GM12865 (cell line): ENCODE measurements around the gene LILRB2.
"Not testable (repeated sequence)": the region's sequence is repeated elsewhere in the genome, so short reads cannot be mapped to it uniquely, and the experiment has no call there.

Experiments used
- DNase-seq: peaks from one replicate; pipeline ENCODE4 v3.0.0; 2010; ENCODE audit warnings: low read depth
- H3K4me3 ChIP-seq: 2 replicates; pipeline ENCODE4 v1.5.1; 2011; ENCODE audit warnings: mild to moderate bottlenecking, low read depth, low read length, control low read depth
- TF ChIP-seq, protein P1 (sequence below): IDR thresholded peaks from 2 replicates; pipeline ENCODE4 v1.5.1; 2011; ENCODE audit warnings: low read length, control low read depth, low read depth, inconsistent platforms; ENCODE audit not compliant: insufficient read depth; ENCODE audit errors: missing control alignments

The LILRB2 gene

DNA sequence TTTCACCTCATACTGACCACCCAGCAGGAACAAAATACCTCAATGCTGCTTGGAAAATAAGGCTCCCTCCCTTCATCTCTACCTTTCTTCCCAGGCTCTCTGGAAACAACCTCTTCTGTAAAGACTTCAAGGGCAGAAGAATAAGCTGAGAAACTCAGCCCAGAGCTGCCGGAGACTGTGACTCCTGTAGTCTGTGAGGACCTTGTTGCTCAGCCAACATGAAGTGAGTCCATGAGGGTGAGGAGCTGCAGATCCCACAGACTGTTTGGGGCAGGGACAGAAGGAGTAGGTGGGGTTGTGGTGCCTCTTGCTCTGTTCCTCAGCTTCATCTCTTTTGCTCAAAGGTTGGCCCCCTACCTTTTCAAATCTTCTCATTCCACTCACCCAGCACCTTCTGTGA is 24.2 kb upstream of the LILRB2 start:
- DNase-seq = no peak
- H3K4me3 ChIP-seq = no peak overlapping the region
- TF ChIP-seq, protein P1, sequence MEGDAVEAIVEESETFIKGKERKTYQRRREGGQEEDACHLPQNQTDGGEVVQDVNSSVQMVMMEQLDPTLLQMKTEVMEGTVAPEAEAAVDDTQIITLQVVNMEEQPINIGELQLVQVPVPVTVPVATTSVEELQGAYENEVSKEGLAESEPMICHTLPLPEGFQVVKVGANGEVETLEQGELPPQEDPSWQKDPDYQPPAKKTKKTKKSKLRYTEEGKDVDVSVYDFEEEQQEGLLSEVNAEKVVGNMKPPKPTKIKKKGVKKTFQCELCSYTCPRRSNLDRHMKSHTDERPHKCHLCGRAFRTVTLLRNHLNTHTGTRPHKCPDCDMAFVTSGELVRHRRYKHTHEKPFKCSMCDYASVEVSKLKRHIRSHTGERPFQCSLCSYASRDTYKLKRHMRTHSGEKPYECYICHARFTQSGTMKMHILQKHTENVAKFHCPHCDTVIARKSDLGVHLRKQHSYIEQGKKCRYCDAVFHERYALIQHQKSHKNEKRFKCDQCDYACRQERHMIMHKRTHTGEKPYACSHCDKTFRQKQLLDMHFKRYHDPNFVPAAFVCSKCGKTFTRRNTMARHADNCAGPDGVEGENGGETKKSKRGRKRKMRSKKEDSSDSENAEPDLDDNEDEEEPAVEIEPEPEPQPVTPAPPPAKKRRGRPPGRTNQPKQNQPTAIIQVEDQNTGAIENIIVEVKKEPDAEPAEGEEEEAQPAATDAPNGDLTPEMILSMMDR = no peak

GRCh38 chr19:54302257-54302656 is 21.3 kb upstream of the LILRB2 start:
- DNase-seq = no peak
- TF ChIP-seq, protein P1 = no peak
- H3K4me3 ChIP-seq = no peak overlapping the region

- DNase-seq = no peak
- TF ChIP-seq, protein P1 = no peak
- H3K4me3 ChIP-seq = no peak overlapping the region
Observed at GRCh38 chr19:54299515-54299914, 18.6 kb upstream of the LILRB2 start.

DNA sequence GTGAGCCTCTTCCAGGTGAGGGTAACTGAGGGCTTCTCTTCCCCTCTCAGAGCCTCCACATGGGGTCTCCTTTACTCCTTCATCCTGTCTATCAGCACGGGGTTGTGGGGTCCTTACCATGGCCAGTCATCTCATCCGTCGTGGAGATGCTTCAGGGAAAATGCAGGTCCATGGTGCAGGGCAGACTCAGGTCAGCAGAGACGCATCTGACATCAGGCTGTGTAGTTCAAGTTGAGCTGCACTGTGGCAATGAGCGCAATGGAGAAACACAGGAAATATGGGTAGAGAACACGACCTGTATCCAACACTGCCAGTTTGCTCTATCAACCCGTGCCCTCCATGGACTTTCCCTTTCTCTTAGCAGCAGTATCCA is 18.2 kb upstream of the LILRB2 start:
- DNase-seq = no peak
- TF ChIP-seq, protein P1 = no peak

GRCh38 chr19:54298357-54299125 is 17.6 kb upstream of the LILRB2 start:
- TF ChIP-seq, protein P1 = no peak
- H3K4me3 ChIP-seq = no peak overlapping the region
- DNase-seq = no peak

More for the DNA sequence above, 18.2 kb upstream of the LILRB2 start:
- no peak overlapping the region for H3K4me3 ChIP-seq

DNA sequence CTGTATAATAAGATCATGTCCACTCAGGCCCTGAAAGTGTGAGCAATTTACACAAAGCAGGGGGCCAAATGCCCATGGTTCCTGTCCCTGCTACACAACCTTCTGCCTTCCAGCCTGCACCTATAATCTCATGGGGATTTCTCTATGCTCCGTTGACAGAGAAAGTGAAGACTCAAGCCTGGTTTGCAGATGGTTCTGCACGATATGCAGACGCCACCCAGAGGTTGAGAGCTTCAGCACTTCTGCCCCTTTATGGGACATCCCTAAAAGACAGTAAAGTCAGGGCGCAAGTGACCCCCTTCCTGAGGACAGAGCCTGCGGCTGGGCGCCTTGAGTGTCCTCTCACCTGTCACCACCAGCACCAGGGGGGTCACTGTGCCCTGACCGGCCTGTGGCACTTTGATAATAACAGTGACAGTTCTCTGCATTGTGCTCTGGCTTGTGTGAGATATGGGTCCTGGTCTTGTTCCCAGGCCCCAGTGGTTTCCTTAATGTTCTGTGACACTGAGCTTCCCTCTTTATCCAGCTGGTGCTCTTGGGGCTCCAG is 16.9 kb upstream of the LILRB2 start:
- TF ChIP-seq, protein P1 = peak; percentile 13
- no peak for DNase-seq
- H3K4me3 ChIP-seq = no peak overlapping the region

DNA sequence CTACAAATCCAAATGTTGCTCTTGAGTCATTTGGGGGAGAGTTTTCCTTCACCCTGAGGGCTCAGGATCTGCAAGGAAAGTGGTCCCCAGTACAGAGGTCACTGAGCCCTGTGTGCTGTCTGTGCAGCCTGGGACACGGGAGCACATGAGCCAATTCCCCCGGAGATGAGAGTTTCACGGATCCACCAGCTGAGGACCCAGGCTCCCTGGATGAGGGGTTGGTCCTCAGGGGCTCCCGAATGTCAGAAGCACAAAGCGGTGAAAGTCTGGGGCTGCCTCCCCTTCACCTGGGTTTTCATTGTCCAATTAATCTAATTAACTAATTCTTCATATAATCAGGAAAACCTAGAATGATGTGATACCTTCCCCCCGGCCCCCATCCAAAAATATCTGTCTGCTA is 13.6 kb upstream of the LILRB2 start:
- TF ChIP-seq, protein P1 = no peak
- DNase-seq = no peak
- no peak overlapping the region for H3K4me3 ChIP-seq

DNA sequence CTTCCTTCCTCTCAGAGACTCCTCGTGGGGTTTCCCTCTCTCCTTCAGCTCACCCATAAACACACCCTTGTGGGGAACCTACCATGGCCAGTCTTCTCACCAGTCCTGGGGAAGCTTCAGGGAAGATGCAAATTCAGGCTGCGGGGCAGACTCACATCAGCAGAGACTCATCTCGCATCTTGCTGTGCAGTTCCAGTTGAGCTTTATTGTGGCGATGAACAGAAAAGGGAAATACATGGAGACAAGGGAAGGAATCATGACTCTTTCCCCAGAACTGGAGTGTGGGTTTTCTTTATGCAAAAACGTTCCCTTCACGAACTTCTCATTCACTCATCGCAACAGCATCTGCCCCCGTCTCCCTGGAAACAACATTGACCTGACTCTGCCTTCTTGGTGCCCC is 8.2 kb upstream of the LILRB2 start:
- DNase-seq, H3K4me3 ChIP-seq: not testable (repeated sequence)
